Transverse colon (tissue), 4 donors: ENCODE data around the gene CCDC178. TPM values are rescaled to one million over a fixed set of nuclear protein-coding genes. Genes with fewer than 3 reads are reported as not detected.
"Not testable (repeated sequence)": the region's sequence is repeated elsewhere in the genome, so short reads cannot be mapped to it uniquely, and the experiment has no call there.

Experiments
- DNase-seq: peaks from one replicate; pipeline ENCODE4 v3.0.0-alpha.2; 2019
- H3K27ac ChIP-seq, 4 donors: fragments of 200-600 bp; sonication (generic); 2 replicates each; pipeline ENCODE4 v1.5.1; 2016 to 2018; ENCODE audit warnings: inconsistent platforms in 4 of 4
- H3K27me3 ChIP-seq: fragments of 200-600 bp; sonication (generic); 2 replicates; pipeline ENCODE4 v1.5.1; 2017; ENCODE audit warnings: inconsistent platforms
- H3K36me3 ChIP-seq, 4 donors: fragments of 200-600 bp; sonication (generic); 2 replicates each; pipeline ENCODE4 v1.5.1; 2017 to 2019; ENCODE audit warnings: inconsistent platforms in 4 of 4
- H3K4me1 ChIP-seq, 4 donors: fragments of 200-600 bp; sonication (generic); 2 replicates each; pipeline ENCODE4 v1.5.1; 2017 to 2020; ENCODE audit warnings: inconsistent platforms in 4 of 4
- H3K4me3 ChIP-seq, 4 donors: fragments of 200-600 bp; sonication (generic); 1 replicate in 1 of 4; 2 replicates in 3 of 4; pipeline versions ENCODE4 v1.5.1 to v1.6.1; 2017 to 2019; ENCODE audit warnings: inconsistent platforms in 4 of 4
- H3K9me3 ChIP-seq, 2 donors: fragments of 200-600 bp; sonication (generic); 2 replicates each; pipeline ENCODE4 v1.5.1; 2017 to 2019; ENCODE audit warnings: inconsistent platforms in 2 of 2
- CTCF ChIP-seq, 5 experiments: fragments of 200-600 bp in 3 of 5; fragments of 450-650 bp in 2 of 5; sonication (generic) in 3 of 5; IDR thresholded peaks; 1 replicate in 2 of 5; 2 replicates in 3 of 5; pipeline ENCODE4 v1.5.1; 2016 to 2017; ENCODE audit warnings: antibody characterized with exemption in 5 of 5, inconsistent platforms in 3 of 5, mild to moderate bottlenecking in 2 of 5, moderate library complexity in 1 of 5
- EP300 ChIP-seq: sonication (generic); formaldehyde crosslinking; IDR thresholded peaks from one replicate; pipeline ENCODE4 v1.6.1; 2017; ENCODE audit warnings: antibody characterized with exemption, low read depth
- POLR2A ChIP-seq: fragments of 450-650 bp; IDR thresholded peaks from one replicate; pipeline ENCODE4 v1.6.1; 2016; ENCODE audit warnings: antibody characterized with exemption, mild to moderate bottlenecking, moderate library complexity
- POLR2AphosphoS5 ChIP-seq, 3 donors: sonication (generic); formaldehyde crosslinking; IDR thresholded peaks; one replicate each; pipeline ENCODE4 v1.6.1; 2016; ENCODE audit warnings: antibody characterized with exemption in 3 of 3
- WGBS, 2 donors: methylation state at CpG; one replicate each; pipeline ENCODE4 v1.1.5; 2018; ENCODE audit warnings: low coverage in 1 of 2; 5-methylcytosine and 5-hydroxymethylcytosine counted together
- in situ Hi-C, 4 donors: fragments of 200-750 bp; cut with MboI; loops; one replicate each; pipeline versions ENCODE4 v1.15.0 to v1.15.1; 2017; ENCODE audit warnings: low sequenced_read_pairs in 3 of 4, low pct_ligation_motif_present in 1 of 4, low pct_unique_long_range_greater_than_20kb in 1 of 4
- intact Hi-C: fragments of 100-400 bp; cut with DNase I; formaldehyde crosslinking; loops from one replicate; pipeline ENCODE4 v1.15.1; 2023; ENCODE audit warnings: low total_unique reads
- total RNA-seq, 4 donors: library from RNA; depleted of rRNA; stranded (reverse); fragments of >200 nt; gene quantifications; one replicate each; pipeline ENCODE4 v1.1.0, GENCODE V29; 2016

The CCDC178 gene
- total RNA-seq, 4 donors from 2014 or later, result 131 TPM; not detected in 3

GRCh38 chr18:33169218-33169617, 271.3 kb downstream of the CCDC178 start:
- no peak for DNase-seq
- intact Hi-C loops, result no loop called here
- in situ Hi-C loops, result no loop called here
- H3K36me3 ChIP-seq, result no peaks in the 10 kb centered on the region
- no peaks in the 10 kb centered on the region for H3K27me3 ChIP-seq
- H3K27ac ChIP-seq, result no peak overlapping the region
- H3K4me1 ChIP-seq, result peaks cover 0 to 5% (median 0%) of the 10 kb centered on the region in 4 donors
- no peak overlapping the region for H3K4me3 ChIP-seq
- no peaks in the 10 kb centered on the region for H3K9me3 ChIP-seq
- TF ChIP-seq CTCF (IDR thresholded peaks at IDR 0.05), result no peak
- no peak for TF ChIP-seq POLR2AphosphoS5 (IDR thresholded peaks at IDR 0.05)
- no peak for TF ChIP-seq POLR2A
- no peak for TF ChIP-seq EP300

GRCh38 chr18:33164121-33164520, 276.4 kb downstream of the CCDC178 start:
- in situ Hi-C loops, H3K27me3 ChIP-seq, H3K4me3 ChIP-seq, H3K9me3 ChIP-seq, intact Hi-C loops, H3K36me3 ChIP-seq, H3K4me1 ChIP-seq, H3K27ac ChIP-seq, DNase-seq: not testable (repeated sequence)
- WGBS, 2 donors, result 82 to 91% methylated on average over 2 to 9 of the region's 9 CpGs

- no peaks in the 10 kb centered on the region for H3K9me3 ChIP-seq
- H3K4me3 ChIP-seq, result no peak overlapping the region
- in situ Hi-C loops (no loop called here), intact Hi-C loops (no loop called here)
- no peaks in the 10 kb centered on the region for H3K4me1 ChIP-seq
- TF ChIP-seq POLR2A (no peak), POLR2AphosphoS5 (IDR thresholded peaks at IDR 0.05) (no peak), CTCF (IDR thresholded peaks at IDR 0.05) (no peak), EP300 (no peak)
- no peak for DNase-seq
- H3K27me3 ChIP-seq, result no peaks in the 10 kb centered on the region
- no peak overlapping the region for H3K27ac ChIP-seq
- WGBS, 2 donors, result 75 to 80% methylated on average over 2 of the region's 2 CpGs
- no peaks in the 10 kb centered on the region for H3K36me3 ChIP-seq
These were observed 279.4 kb downstream of the CCDC178 start for GRCh38 chr18:33161131-33161530.

GRCh38 chr18:33159151-33159550, 281.4 kb downstream of the CCDC178 start:
- Histone ChIP-seq H3K27ac (no peak overlapping the region), H3K4me1 (no peaks in the 10 kb centered on the region), H3K9me3 (no peaks in the 10 kb centered on the region), H3K4me3 (no peak overlapping the region), H3K36me3 (no peaks in the 10 kb centered on the region), H3K27me3 (no peaks in the 10 kb centered on the region)
- TF ChIP-seq POLR2A (no peak), EP300 (no peak), CTCF (IDR thresholded peaks at IDR 0.05) (no peak), POLR2AphosphoS5 (IDR thresholded peaks at IDR 0.05) (no peak)
- intact Hi-C loops, result no loop called here
- in situ Hi-C loops, result no loop called here
- DNase-seq, result no peak
- WGBS, 2 donors, result 71 to 78% methylated on average over 2 of the region's 2 CpGs

GRCh38 chr18:33157893-33158292, 282.6 kb downstream of the CCDC178 start:
- TF ChIP-seq CTCF (IDR thresholded peaks at IDR 0.05) (no peak), EP300 (no peak), POLR2A (no peak), POLR2AphosphoS5 (IDR thresholded peaks at IDR 0.05) (no peak)
- intact Hi-C loops, result no loop called here
- H3K36me3 ChIP-seq, result no peaks in the 10 kb centered on the region

More at GRCh38 chr18:33157893-33158292, 282.6 kb downstream of the CCDC178 start:
- Histone ChIP-seq H3K4me3 (no peak overlapping the region), H3K9me3 (no peaks in the 10 kb centered on the region), H3K27me3 (no peaks in the 10 kb centered on the region), H3K27ac (no peak overlapping the region), H3K4me1 (no peaks in the 10 kb centered on the region)
- DNase-seq, result no peak
- 26 to 29% methylated on average over 1 of the region's 1 CpG for WGBS, 2 donors
- in situ Hi-C loops, result no loop called here
